Neutrophil (primary cell): ENCODE results near the gene IREB2.
"Not testable (repeated sequence)": the region's sequence is repeated elsewhere in the genome, so short reads cannot be mapped to it uniquely, and the experiment has no call there.

Source experiments
- H3K27ac ChIP-seq: fragments of 200-600 bp; sonication (generic); 2 replicates; pipeline ENCODE4 v1.5.1; 2016; ENCODE audit warnings: mild to moderate bottlenecking, moderate library complexity
- H3K27me3 ChIP-seq: fragments of 200-600 bp; sonication (generic); 2 replicates; pipeline ENCODE4 v1.6.0; 2016; ENCODE audit warnings: mild to moderate bottlenecking
- H3K36me3 ChIP-seq: fragments of 200-600 bp; sonication (generic); 2 replicates; pipeline ENCODE4 v1.5.1; 2017
- H3K4me1 ChIP-seq, 2 experiments: fragments of 200-600 bp in 1 of 2; sonication (generic) in 1 of 2; 1 replicate in 1 of 2; 2 replicates in 1 of 2; pipeline versions ENCODE4 v1.5.1 to v1.6.1; 2013 to 2016; ENCODE audit warnings: low read depth in 1 of 2, low read length in 1 of 2, mild to moderate bottlenecking in 1 of 2, moderate library complexity in 1 of 2; ENCODE audit not compliant: control insufficient read depth in 1 of 2, insufficient read depth in 1 of 2
- H3K4me3 ChIP-seq, 2 experiments: fragments of 200-600 bp in 1 of 2; sonication (generic) in 1 of 2; 1 replicate in 1 of 2; 2 replicates in 1 of 2; pipeline ENCODE4 v1.5.1; 2013 to 2016; ENCODE audit warnings: low read depth in 1 of 2, low read length in 1 of 2, mild to moderate bottlenecking in 1 of 2, moderate library complexity in 1 of 2
- H3K9me3 ChIP-seq: fragments of 200-600 bp; sonication (generic); 2 replicates; pipeline ENCODE4 v1.5.1; 2016
- TF ChIP-seq, protein P1 (sequence below): fragments of 200-600 bp; sonication (generic); IDR thresholded peaks from 2 replicates; pipeline ENCODE4 v1.5.1; 2016; ENCODE audit warnings: antibody characterized with exemption

Gene IREB2

DNA sequence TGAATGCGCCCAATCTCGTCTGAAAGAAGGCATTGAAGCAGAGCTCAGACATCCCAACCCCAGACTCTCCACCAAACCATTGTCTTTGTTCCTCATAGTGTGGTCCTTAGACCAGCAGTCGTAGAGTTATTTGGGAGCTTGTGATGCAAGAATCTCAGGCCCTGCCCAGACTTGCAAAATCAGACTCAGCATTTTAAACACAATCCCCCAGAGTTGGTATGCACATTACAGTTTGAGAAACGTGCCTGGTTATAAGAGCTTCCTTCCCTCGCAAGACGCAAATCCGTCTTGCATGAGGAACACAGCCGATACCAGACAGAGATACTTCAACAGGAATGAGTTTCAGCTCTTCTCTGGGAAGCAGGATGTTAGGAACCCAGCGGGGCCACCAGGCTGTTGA, 38.9 kb upstream of the IREB2 start:
- TF ChIP-seq, protein P1, sequence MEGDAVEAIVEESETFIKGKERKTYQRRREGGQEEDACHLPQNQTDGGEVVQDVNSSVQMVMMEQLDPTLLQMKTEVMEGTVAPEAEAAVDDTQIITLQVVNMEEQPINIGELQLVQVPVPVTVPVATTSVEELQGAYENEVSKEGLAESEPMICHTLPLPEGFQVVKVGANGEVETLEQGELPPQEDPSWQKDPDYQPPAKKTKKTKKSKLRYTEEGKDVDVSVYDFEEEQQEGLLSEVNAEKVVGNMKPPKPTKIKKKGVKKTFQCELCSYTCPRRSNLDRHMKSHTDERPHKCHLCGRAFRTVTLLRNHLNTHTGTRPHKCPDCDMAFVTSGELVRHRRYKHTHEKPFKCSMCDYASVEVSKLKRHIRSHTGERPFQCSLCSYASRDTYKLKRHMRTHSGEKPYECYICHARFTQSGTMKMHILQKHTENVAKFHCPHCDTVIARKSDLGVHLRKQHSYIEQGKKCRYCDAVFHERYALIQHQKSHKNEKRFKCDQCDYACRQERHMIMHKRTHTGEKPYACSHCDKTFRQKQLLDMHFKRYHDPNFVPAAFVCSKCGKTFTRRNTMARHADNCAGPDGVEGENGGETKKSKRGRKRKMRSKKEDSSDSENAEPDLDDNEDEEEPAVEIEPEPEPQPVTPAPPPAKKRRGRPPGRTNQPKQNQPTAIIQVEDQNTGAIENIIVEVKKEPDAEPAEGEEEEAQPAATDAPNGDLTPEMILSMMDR, result no peak
- no peaks in the 10 kb centered on the region for H3K36me3 ChIP-seq
- H3K27ac ChIP-seq, result no peak overlapping the region
- H3K4me1 ChIP-seq, result peaks cover 38 to 45% of the 10 kb centered on the region in 2 experiments
- no peaks in the 10 kb centered on the region for H3K9me3 ChIP-seq
- H3K27me3 ChIP-seq, result no peaks in the 10 kb centered on the region
- H3K4me3 ChIP-seq, result no peak overlapping the region

DNA sequence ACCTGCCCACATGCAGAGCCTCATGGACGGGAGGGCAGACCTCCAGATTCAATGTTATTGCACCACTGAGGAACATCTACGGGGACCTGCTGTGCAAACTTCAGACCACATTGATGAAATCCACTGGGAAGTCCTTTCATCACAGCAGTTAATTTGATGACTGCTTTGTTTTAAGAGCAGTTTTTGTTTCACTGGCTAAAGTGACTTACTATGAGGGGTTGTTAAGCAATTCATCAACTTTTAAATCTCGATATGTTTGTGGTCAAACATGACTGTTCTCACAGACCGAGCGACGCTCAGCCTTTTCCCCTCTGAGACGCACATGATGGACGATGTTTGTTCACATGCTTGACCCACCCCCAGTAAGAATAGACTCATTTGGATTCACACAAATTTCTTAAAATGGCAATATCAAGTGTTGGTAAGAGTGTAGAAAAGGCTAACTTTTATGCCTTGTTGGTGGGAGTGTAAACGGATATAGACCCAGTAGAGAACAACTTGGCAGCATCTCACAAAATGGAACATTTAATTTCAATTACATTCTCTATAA, 35.9 kb upstream of the IREB2 start:
- peaks cover 41 to 47% of the 10 kb centered on the region in 2 experiments for H3K4me1 ChIP-seq
- TF ChIP-seq, protein P1, result no peak
- no peaks in the 10 kb centered on the region for H3K9me3 ChIP-seq
- no peaks in the 10 kb centered on the region for H3K27me3 ChIP-seq
- H3K36me3 ChIP-seq, result no peaks in the 10 kb centered on the region
- H3K4me3 ChIP-seq, result no peak overlapping the region
- H3K27ac ChIP-seq, result no peak overlapping the region

DNA sequence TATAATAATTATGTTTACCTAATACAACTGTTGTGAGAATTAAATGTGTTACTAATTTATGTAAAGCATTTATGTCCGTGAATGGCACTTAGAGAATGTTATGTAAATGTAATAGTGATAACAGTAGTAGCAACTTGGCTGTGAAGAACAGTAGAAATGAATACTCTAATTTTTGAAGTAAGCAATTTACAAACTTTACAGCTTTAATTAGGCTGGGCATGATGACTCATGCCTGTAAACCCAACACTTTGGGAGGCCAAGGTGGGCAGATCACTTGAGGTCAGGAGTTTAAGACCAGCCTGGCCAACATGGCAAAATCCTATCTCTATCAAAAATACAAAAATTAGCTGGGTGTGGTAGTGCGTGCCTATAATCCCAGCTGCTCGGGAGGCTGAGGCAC, 33.9 kb upstream of the IREB2 start:
- Histone ChIP-seq H3K27ac (peak overlapping the region; percentile 35), H3K4me3 (no peak overlapping the region), H3K9me3 (no peaks in the 10 kb centered on the region), H3K27me3 (no peaks in the 10 kb centered on the region), H3K36me3 (no peaks in the 10 kb centered on the region), H3K4me1 (peaks cover 33 to 36% of the 10 kb centered on the region in 2 experiments)
- TF ChIP-seq, protein P1, result no peak

DNA sequence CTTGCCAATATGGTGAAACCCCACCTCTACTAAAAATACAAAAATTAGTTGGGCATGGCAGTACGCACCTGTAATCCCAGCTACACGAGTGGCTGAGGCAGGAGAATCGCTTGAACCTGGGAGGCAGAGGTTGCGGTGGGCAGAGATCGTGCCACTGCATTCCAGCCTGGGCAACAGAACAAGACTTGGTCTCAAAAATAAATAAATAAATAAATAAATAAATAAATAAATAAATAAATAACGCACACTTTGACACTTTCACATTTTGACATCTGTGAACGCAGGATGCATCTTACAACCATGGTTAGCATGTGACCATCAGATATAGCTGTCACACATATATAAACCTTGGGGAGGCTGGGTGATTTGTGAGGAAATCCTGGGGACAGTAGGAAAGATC, 33.2 kb upstream of the IREB2 start:
- not testable (repeated sequence) for H3K9me3 ChIP-seq, H3K36me3 ChIP-seq, H3K27ac ChIP-seq, H3K4me3 ChIP-seq, H3K27me3 ChIP-seq
- peaks cover 27 to 29% of the 10 kb centered on the region in 2 experiments for H3K4me1 ChIP-seq

DNA sequence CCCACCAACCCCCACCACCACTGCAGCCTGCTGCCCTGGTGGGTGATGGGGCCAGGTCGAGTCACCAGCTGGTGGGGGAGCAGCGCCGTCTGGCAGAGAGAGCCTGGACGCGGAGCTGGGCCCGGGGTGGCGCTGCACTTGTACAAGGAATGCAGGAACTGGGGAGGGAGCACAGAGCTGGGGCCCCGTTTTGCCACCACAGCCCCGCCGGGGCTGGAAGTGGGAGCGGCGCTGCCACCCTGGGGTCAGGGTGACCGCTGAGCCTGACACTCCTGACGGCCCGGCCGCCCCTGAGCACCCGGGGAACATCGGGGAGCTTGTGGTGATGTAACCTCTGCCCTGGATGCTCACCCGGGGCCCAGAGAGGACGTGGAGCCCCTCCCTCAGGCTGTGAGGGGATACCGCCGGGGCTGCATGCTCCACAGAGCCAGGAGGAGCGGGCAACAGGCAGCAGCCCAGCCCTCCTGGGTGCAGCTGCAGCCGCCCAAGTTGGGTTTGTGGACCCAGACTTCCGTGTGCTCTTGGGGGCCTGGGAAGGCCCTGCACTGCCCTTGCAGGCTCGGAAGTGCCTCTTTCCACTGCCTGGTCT, 32.6 kb upstream of the IREB2 start:
- Histone ChIP-seq H3K9me3 (no peaks in the 10 kb centered on the region), H3K36me3 (no peaks in the 10 kb centered on the region), H3K27ac (no peak overlapping the region), H3K27me3 (no peaks in the 10 kb centered on the region), H3K4me1 (peaks cover 25 to 28% of the 10 kb centered on the region in 2 experiments), H3K4me3 (no peak overlapping the region)
- TF ChIP-seq, protein P1, result no peak

DNA sequence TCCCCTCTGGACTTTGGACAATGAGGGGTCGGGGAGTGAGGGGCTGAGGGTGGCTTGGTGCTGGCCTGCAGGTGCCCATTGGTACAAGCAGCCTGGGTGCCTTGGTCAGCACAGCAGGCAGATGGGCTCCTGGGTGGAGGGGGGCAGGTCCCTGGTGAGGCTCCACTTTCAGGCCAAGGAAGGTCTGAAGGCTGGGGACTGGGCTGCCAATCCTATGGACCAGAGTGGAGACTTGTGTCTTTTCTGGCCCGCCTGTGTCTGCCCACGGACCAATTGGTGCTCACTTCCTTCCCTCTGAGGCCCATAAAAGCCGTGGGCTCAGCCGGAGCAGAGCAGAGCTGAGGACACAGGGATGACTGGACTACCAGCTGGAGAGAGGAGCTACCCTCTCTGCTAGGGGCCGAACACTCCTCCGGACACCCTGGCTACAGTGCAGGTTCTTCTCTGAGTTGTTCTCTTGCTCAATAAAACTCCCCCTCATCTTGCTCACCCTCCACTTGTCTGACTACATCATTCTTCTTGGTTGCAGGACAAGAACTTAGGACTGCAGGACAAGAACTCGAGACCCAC, 31.9 kb upstream of the IREB2 start:
- Histone ChIP-seq H3K4me1 (peaks cover 28 to 33% of the 10 kb centered on the region in 2 experiments), H3K9me3 (no peaks in the 10 kb centered on the region), H3K36me3 (no peaks in the 10 kb centered on the region), H3K27ac (no peak overlapping the region), H3K27me3 (no peaks in the 10 kb centered on the region), H3K4me3 (no peak overlapping the region)
- TF ChIP-seq, protein P1, result no peak
